Hepatocyte (in vitro differentiated cells): ENCODE measurements around the gene ABCD3.

Experiments used
- CTCF ChIP-seq: fragments of 200-600 bp; sonication (generic); IDR thresholded peaks from 2 replicates; pipeline ENCODE4 v1.5.1; 2016; ENCODE audit warnings: antibody characterized with exemption, mild to moderate bottlenecking; ENCODE audit not compliant: poor library complexity
- EZH2 ChIP-seq: fragments of 200-600 bp; sonication (generic); IDR thresholded peaks from 2 replicates; pipeline ENCODE4 v1.6.1; 2016; ENCODE audit warnings: antibody characterized with exemption, mild to moderate bottlenecking, borderline replicate concordance

- TF ChIP-seq CTCF: no peak
- no peak for TF ChIP-seq EZH2
These were observed 10.3 kb downstream of the ABCD3 start for GRCh38 chr1:94428441-94428840.
